GM03348 (cell line): Measurements from ENCODE around the gene COCH.
"Not testable (repeated sequence)": the region's sequence is repeated elsewhere in the genome, so short reads cannot be mapped to it uniquely, and the experiment has no call there.

Source experiments
- DNase-seq: peaks from one replicate; pipeline ENCODE4 v3.0.0; 2012; ENCODE audit warnings: low spot score

Gene COCH

DNA sequence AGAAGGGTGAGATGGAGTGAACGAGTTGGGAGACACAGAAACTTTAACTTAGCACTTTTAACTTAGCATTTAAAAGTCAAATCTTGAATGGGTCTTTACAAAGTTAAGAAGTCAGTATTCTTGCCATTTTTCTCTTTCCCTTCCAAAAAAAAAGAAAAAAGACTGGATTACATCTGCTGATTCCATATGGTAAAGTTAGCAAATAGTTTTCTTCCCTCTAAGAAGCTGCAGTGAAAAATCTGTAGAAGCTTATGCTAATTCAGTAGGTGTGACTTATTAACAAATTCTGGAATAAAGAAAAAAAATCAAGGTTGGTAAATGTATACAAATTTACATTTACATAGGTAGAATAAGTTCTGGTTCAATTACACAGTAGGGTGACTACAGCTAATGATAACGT, 50.9 kb downstream of the COCH start:
- no peak for DNase-seq

DNA sequence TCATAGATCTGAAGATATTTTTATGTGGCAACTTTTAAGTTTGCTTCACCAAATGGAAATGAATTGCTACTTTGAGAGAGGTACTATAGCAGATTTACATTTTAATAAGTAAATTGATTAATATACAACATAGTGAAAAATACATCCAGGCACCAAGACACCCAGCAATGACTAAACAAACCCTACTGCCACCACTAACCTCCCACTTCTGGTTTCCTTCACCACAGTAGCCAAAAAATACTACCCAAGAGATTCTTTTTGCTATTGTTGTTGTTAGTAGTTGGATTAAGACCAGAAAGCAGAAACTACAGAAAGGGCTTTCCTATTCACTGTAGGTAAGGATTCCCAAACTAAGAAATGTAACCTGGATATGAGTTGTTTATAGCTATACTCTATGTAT, 54.1 kb downstream of the COCH start:
- DNase-seq, result peak; percentile 7

DNA sequence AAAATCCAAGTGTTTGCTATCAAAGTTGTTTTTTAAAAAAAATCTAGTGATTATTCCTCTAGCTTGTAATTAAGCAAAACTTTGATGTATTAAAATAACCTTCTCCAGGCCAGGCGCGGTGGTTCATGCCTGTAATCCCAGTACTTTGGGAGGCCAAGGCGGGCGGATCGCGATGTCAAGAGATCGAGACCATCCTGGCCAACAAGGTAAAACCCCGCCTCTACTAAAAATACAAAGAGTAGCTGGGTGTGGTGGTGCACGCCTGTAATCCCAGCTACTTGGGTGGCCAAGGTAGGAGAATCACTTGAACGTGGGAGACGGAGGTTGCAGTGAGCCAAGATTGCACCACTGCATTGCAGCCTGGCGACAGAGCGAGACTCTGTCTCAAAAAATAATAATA, 59.6 kb downstream of the COCH start:
- not testable (repeated sequence) for DNase-seq

DNA sequence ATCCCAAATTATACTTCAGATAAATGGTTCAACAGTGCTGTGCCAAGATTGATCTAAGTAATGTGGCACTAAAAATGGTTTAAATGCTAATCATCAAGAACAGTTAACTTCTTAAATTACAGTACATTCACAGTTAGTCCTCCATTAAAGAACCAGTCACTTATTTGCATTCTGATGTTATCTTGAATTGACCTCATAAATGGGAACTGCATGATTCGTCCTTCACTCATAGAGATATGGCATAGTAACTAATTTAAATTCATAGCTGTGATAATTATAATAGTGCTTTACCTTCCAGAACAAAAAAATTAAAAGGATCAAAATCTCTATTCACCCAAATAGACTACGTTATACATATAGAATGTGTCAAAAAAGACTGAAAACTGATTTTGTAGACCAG, 61.1 kb downstream of the COCH start:
- no peak for DNase-seq

DNA sequence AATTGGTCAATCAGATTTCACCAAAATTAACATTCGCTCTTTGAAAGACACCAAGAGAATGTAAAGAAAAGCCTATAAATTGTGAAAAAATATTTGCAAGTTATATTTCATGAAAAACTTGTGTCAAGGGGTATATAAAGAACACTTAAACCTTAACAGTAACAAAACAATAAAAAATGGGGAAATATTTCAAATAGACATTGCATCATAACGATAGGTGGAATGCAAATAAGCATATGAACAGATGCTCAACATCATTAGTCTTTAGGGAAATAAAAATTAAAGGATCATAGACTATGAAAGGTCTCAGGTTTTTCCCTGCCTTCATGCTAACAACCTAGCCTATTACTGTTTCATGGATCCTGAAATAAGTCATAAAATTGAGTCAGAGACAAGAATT, 64.3 kb downstream of the COCH start:
- DNase-seq, result no peak
